ENCODE data around the gene E2F4. TPM values are rescaled to one million over a fixed set of nuclear protein-coding genes. Genes with fewer than 3 reads are reported as not detected.

The E2F4 gene
- total and polyA plus RNA-seq, 2 of the 13 experiments (the other 11 are each of a cell fraction or from before 2014, with no cell fraction given) = 84.8 to 91.2 TPM

DNA sequence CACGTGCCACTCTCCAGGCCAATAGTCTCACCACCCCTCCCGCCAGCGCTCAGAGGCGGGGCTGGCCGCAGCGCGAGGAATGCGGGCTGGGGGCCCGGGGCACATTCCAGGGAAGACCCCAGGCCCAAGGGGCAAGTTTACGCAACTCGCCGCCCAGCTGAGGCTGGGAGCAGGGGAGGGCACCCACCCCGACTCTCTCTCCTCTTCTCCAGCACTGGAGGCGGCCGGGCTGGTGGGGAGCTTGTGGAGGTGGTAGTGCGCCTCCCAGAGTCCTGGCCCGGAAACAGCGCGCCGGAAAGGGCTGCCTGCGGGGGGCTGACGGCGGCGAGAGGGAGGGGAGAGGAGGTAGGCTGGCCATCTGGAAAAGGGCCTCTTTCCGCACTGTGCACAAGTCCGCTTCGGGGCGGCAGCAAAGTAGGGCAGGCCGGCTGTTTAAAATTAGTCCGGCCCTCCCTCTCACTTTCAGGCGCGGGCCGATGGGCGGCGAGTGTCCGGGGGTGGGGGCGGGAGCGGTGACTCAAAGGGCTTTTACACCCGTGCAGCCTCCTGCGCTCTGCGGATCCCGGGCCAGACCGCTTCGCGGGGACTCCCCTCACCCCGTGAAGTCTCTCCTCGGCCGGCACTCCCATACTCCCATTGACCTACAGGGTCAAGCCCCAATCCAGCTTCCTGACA, 54.3 kb downstream of the E2F4 start (continued):
- TF ChIP-seq, protein P1, sequence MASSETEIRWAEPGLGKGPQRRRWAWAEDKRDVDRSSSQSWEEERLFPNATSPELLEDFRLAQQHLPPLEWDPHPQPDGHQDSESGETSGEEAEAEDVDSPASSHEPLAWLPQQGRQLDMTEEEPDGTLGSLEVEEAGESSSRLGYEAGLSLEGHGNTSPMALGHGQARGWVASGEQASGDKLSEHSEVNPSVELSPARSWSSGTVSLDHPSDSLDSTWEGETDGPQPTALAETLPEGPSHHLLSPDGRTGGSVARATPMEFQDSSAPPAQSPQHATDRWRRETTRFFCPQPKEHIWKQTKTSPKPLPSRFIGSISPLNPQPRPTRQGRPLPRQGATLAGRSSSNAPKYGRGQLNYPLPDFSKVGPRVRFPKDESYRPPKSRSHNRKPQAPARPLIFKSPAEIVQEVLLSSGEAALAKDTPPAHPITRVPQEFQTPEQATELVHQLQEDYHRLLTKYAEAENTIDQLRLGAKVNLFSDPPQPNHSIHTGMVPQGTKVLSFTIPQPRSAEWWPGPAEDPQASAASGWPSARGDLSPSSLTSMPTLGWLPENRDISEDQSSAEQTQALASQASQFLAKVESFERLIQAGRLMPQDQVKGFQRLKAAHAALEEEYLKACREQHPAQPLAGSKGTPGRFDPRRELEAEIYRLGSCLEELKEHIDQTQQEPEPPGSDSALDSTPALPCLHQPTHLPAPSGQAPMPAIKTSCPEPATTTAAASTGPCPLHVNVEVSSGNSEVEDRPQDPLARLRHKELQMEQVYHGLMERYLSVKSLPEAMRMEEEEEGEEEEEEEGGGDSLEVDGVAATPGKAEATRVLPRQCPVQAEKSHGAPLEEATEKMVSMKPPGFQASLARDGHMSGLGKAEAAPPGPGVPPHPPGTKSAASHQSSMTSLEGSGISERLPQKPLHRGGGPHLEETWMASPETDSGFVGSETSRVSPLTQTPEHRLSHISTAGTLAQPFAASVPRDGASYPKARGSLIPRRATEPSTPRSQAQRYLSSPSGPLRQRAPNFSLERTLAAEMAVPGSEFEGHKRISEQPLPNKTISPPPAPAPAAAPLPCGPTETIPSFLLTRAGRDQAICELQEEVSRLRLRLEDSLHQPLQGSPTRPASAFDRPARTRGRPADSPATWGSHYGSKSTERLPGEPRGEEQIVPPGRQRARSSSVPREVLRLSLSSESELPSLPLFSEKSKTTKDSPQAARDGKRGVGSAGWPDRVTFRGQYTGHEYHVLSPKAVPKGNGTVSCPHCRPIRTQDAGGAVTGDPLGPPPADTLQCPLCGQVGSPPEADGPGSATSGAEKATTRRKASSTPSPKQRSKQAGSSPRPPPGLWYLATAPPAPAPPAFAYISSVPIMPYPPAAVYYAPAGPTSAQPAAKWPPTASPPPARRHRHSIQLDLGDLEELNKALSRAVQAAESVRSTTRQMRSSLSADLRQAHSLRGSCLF (CRISPR knock-in tag; IDR thresholded peaks at IDR 0.05; ENCODE audit: borderline replicate concordance) = peak; percentile 56; the same call in 1 of the 2 replicates
- peak; percentile 31 for TF ChIP-seq PHF5A (CRISPR knock-in tag; IDR thresholded peaks at IDR 0.05; ENCODE audit: low read depth, unreplicated experiment)
- TF ChIP-seq ISL2 (CRISPR knock-in tag; IDR thresholded peaks at IDR 0.05) = peak; percentile 92
- TF ChIP-seq CBX5 (CRISPR knock-in tag; IDR thresholded peaks at IDR 0.05; ENCODE audit: borderline replicate concordance) = peak; percentile 72
- TF ChIP-seq HNRNPK (IDR thresholded peaks at IDR 0.05; ENCODE audit: low read depth, low read length, poor library complexity, severe bottlenecking) = peak; percentile 88
- TF ChIP-seq SKI (IDR thresholded peaks at IDR 0.05; ENCODE audit: partially characterized antibody) = peak; percentile 40
- TF ChIP-seq, protein P2, sequence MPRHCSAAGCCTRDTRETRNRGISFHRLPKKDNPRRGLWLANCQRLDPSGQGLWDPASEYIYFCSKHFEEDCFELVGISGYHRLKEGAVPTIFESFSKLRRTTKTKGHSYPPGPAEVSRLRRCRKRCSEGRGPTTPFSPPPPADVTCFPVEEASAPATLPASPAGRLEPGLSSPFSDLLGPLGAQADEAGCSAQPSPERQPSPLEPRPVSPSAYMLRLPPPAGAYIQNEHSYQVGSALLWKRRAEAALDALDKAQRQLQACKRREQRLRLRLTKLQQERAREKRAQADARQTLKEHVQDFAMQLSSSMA (CRISPR knock-in tag; IDR thresholded peaks at IDR 0.05) = peak; percentile 78; the same call in 1 of the 2 replicates
- TF ChIP-seq, protein P3, sequence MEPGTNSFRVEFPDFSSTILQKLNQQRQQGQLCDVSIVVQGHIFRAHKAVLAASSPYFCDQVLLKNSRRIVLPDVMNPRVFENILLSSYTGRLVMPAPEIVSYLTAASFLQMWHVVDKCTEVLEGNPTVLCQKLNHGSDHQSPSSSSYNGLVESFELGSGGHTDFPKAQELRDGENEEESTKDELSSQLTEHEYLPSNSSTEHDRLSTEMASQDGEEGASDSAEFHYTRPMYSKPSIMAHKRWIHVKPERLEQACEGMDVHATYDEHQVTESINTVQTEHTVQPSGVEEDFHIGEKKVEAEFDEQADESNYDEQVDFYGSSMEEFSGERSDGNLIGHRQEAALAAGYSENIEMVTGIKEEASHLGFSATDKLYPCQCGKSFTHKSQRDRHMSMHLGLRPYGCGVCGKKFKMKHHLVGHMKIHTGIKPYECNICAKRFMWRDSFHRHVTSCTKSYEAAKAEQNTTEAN (CRISPR knock-in tag; conservative IDR thresholded peaks at IDR 0.05) = peak; percentile 58; the same call in 1 of the 2 replicates
- TF ChIP-seq MAFF (IDR thresholded peaks at IDR 0.05; ENCODE audit: low read depth, low read length) = no peak
- TF ChIP-seq CBX2 (IDR thresholded peaks at IDR 0.05; ENCODE audit: low read depth, low read length) = no peak
- TF ChIP-seq CBX2 (CRISPR knock-in tag; IDR thresholded peaks at IDR 0.05; ENCODE audit: low read depth) = peak; percentile 85; the same call in 1 of the 2 replicates
- TF ChIP-seq ZNF501 (CRISPR knock-in tag; IDR thresholded peaks at IDR 0.05) = peak; percentile 88
- peak; percentile 79; the same call in 1 of the 2 replicates for TF ChIP-seq KLF9 (CRISPR knock-in tag; IDR thresholded peaks at IDR 0.05; ENCODE audit: low read depth)
- TF ChIP-seq, protein P4, sequence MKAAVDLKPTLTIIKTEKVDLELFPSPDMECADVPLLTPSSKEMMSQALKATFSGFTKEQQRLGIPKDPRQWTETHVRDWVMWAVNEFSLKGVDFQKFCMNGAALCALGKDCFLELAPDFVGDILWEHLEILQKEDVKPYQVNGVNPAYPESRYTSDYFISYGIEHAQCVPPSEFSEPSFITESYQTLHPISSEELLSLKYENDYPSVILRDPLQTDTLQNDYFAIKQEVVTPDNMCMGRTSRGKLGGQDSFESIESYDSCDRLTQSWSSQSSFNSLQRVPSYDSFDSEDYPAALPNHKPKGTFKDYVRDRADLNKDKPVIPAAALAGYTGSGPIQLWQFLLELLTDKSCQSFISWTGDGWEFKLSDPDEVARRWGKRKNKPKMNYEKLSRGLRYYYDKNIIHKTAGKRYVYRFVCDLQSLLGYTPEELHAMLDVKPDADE (CRISPR knock-in tag; IDR thresholded peaks at IDR 0.05) = no peak
- peak; percentile 97; the same call in 1 of the 2 replicates for TF ChIP-seq ZNF747 (CRISPR knock-in tag; IDR thresholded peaks at IDR 0.05; ENCODE audit: borderline replicate concordance)
